Ishikawa (cell line): Measurements from ENCODE around the gene ATL3.

ENCODE experiments used
- CEBPB ChIP-seq: IDR thresholded peaks from 2 replicates; pipeline ENCODE4 v1.6.1; 2012
- CREB1 ChIP-seq: IDR thresholded peaks from 2 replicates; pipeline ENCODE4 v1.6.1; 2012; ENCODE audit warnings: low read depth
- EGR1 ChIP-seq: IDR thresholded peaks from 2 replicates; pipeline ENCODE4 v1.6.1; 2012
- EP300 ChIP-seq: IDR thresholded peaks from 2 replicates; pipeline ENCODE4 v1.6.1; 2012; ENCODE audit warnings: borderline replicate concordance
- FOXM1 ChIP-seq: IDR thresholded peaks from 2 replicates; pipeline ENCODE4 v1.6.1; 2012; ENCODE audit warnings: low read depth, borderline replicate concordance
- MAX ChIP-seq: IDR thresholded peaks from 2 replicates; pipeline ENCODE4 v1.6.1; 2012
- NFIC ChIP-seq: IDR thresholded peaks from 2 replicates; pipeline ENCODE4 v1.6.1; 2012
- RAD21 ChIP-seq: IDR thresholded peaks from 2 replicates; pipeline ENCODE4 v1.6.1; 2012; ENCODE audit warnings: low read depth
- REST ChIP-seq: IDR thresholded peaks from 2 replicates; pipeline ENCODE4 v1.6.1; 2012; ENCODE audit warnings: low read depth, mild to moderate bottlenecking
- TAF1 ChIP-seq: IDR thresholded peaks from 2 replicates; pipeline ENCODE4 v1.6.1; 2012; ENCODE audit warnings: low read depth, mild to moderate bottlenecking
- TCF12 ChIP-seq: IDR thresholded peaks from 2 replicates; pipeline ENCODE4 v1.6.1; 2012; ENCODE audit warnings: low read depth
- TEAD4 ChIP-seq: IDR thresholded peaks from 2 replicates; pipeline ENCODE4 v1.6.1; 2012
- USF1 ChIP-seq: IDR thresholded peaks from 2 replicates; pipeline ENCODE4 v1.6.1; 2012
- ZBTB7A ChIP-seq: IDR thresholded peaks from 2 replicates; pipeline ENCODE4 v1.6.1; 2012; ENCODE audit warnings: low read depth

- no peak for TF ChIP-seq ZBTB7A
- TF ChIP-seq FOXM1 = no peak
- no peak for TF ChIP-seq EGR1
- TF ChIP-seq MAX = no peak
- no peak for TF ChIP-seq TAF1
- no peak for TF ChIP-seq REST
- no peak for TF ChIP-seq TCF12
- TF ChIP-seq RAD21 = no peak
- no peak for TF ChIP-seq CREB1
- TF ChIP-seq NFIC = no peak
- no peak for TF ChIP-seq EP300
- TF ChIP-seq CEBPB = no peak
- no peak for TF ChIP-seq USF1
- no peak for TF ChIP-seq TEAD4
Observed at GRCh38 chr11:63699896-63700295, 28.7 kb upstream of the ATL3 start.
